ENCODE measurements around the gene SPEG. TPM values are rescaled to one million over a fixed set of nuclear protein-coding genes. Genes with fewer than 3 reads are reported as not detected.

SPEG gene
- total and polyA plus RNA-seq, 2 of the 8 experiments (the other 6 are each of a cell fraction or from before 2014, with no cell fraction given): 19.9 to 32.0 TPM

GRCh38 chr2:219507581-219508443, 73.2 kb downstream of the SPEG start (continued):
- no peak for TF ChIP-seq SAP30 (IDR thresholded peaks at IDR 0.05; ENCODE audit: insufficient read depth, insufficient replicate concordance, low read length)
- TF ChIP-seq PHF8 (conservative IDR thresholded peaks at IDR 0.05; ENCODE audit: low read depth, low read length): no peak
